Measurements from ENCODE around the gene GPC4.

GPC4 gene

DNA sequence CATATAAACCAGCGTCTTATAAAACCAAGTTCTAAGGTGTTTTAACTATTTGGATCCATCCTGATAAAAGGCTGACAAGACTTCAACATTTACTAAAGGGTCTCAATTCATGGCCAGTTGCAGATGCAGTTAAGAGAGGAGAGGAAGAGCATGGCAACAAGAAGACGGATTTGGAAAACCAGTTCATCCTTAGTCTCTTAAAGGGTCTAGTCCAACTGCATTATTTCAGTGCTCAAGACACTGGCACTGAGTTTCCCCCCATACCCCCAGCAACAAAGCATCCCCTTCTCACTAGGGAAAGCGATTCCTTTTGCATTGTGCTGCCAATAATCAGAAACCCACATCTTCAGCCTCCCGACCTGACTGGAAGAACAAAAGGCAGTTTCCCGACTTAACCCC is 106.8 kb downstream of the GPC4 start:
- TF ChIP-seq FOXM1 (IDR thresholded peaks at IDR 0.05; ENCODE audit: borderline replicate concordance, low read depth) (no peak), TEAD4 (IDR thresholded peaks at IDR 0.05) (no peak)

DNA sequence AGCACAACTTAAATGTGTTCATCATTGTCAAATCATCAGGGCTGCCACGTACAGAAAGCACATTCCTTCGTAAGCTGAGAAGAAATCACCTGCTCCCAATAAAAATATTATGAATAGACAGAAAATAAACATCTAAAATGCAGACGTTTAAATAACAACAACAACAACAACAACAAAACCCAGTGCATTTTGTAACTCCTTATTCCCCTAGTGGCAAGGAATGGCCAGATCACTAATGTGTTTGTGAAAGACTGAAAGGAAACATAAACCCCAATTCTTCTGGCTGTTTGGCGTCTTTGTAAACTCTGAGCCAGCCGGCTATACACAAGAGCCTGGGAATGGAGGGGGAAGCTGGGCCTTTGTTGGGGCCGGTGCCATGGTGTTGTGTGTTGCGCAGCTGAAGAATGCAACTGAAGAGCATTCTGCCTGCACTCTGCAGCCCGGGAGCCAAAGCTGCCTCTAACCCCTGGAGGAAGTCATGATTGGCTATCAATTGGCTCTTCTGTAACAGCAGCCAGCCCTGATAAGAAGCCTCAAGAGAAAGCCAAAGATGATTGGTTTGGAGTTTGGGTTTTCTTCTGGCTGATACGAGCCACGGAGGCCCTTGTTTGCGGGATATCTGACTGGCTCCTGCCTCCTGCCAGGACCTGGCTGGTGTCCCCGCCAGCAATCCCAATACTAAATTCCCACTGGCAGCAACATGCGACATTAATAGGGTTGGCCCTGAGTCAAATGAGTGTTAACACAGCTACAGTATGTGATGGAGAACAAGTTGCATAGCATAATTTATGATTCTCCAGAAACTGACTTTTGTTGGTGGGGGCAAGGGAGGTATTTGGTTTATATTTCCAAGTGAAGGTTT is 107.4 kb downstream of the GPC4 start:
- TF ChIP-seq TCF12 (IDR thresholded peaks at IDR 0.05; ENCODE audit: low read depth) (no peak), RAD21 (IDR thresholded peaks at IDR 0.05; ENCODE audit: low read depth) (no peak), EGR1 (IDR thresholded peaks at IDR 0.05) (no peak), NFIC (IDR thresholded peaks at IDR 0.05) (no peak), CEBPB (IDR thresholded peaks at IDR 0.05) (no peak), TAF1 (IDR thresholded peaks at IDR 0.05; ENCODE audit: low read depth) (no peak), FOXM1 (IDR thresholded peaks at IDR 0.05; ENCODE audit: borderline replicate concordance, low read depth) (no peak), YY1 (IDR thresholded peaks at IDR 0.05; ENCODE audit: low read depth) (no peak), TEAD4 (IDR thresholded peaks at IDR 0.05) (no peak), ZBTB7A (IDR thresholded peaks at IDR 0.05; ENCODE audit: low read depth) (no peak), EP300 (IDR thresholded peaks at IDR 0.05; ENCODE audit: borderline replicate concordance) (no peak), CREB1 (IDR thresholded peaks at IDR 0.05; ENCODE audit: low read depth) (no peak)
- TF ChIP-seq, protein P1, sequence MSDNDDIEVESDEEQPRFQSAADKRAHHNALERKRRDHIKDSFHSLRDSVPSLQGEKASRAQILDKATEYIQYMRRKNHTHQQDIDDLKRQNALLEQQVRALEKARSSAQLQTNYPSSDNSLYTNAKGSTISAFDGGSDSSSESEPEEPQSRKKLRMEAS (IDR thresholded peaks at IDR 0.05) = no peak
- TF ChIP-seq, protein P2, sequence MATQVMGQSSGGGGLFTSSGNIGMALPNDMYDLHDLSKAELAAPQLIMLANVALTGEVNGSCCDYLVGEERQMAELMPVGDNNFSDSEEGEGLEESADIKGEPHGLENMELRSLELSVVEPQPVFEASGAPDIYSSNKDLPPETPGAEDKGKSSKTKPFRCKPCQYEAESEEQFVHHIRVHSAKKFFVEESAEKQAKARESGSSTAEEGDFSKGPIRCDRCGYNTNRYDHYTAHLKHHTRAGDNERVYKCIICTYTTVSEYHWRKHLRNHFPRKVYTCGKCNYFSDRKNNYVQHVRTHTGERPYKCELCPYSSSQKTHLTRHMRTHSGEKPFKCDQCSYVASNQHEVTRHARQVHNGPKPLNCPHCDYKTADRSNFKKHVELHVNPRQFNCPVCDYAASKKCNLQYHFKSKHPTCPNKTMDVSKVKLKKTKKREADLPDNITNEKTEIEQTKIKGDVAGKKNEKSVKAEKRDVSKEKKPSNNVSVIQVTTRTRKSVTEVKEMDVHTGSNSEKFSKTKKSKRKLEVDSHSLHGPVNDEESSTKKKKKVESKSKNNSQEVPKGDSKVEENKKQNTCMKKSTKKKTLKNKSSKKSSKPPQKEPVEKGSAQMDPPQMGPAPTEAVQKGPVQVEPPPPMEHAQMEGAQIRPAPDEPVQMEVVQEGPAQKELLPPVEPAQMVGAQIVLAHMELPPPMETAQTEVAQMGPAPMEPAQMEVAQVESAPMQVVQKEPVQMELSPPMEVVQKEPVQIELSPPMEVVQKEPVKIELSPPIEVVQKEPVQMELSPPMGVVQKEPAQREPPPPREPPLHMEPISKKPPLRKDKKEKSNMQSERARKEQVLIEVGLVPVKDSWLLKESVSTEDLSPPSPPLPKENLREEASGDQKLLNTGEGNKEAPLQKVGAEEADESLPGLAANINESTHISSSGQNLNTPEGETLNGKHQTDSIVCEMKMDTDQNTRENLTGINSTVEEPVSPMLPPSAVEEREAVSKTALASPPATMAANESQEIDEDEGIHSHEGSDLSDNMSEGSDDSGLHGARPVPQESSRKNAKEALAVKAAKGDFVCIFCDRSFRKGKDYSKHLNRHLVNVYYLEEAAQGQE (IDR thresholded peaks at IDR 0.05; ENCODE audit: low read depth) = no peak

DNA sequence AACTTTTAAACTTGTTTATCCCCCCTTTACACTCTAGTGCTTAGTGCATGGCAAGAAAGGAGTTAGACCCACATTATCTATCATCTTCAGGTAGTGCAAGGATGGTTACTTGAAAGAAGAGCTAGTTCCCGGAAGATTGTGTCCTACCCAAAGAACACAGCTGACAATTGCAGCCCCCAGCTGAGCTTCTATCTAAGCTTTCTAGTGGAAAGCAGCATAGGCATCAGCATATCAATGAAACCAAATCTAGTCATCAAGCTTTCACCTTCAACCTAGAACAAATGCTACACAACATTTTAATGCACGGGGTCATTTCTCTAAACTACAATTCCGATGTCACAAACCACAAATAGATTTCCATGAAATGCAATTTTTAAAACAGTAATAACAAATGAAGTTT is 108.2 kb downstream of the GPC4 start:
- TF ChIP-seq EP300 (IDR thresholded peaks at IDR 0.05; ENCODE audit: borderline replicate concordance) = no peak
- TF ChIP-seq NFIC (IDR thresholded peaks at IDR 0.05) = no peak
- TF ChIP-seq ZBTB7A (IDR thresholded peaks at IDR 0.05; ENCODE audit: low read depth) = no peak
- TF ChIP-seq CEBPB (IDR thresholded peaks at IDR 0.05) = no peak
- no peak for TF ChIP-seq TEAD4 (IDR thresholded peaks at IDR 0.05)
- no peak for TF ChIP-seq YY1 (IDR thresholded peaks at IDR 0.05; ENCODE audit: low read depth)
- TF ChIP-seq CREB1 (IDR thresholded peaks at IDR 0.05; ENCODE audit: low read depth) = no peak
- TF ChIP-seq, protein P2 (IDR thresholded peaks at IDR 0.05; ENCODE audit: low read depth) = no peak
- no peak for TF ChIP-seq RAD21 (IDR thresholded peaks at IDR 0.05; ENCODE audit: low read depth)
- TF ChIP-seq TCF12 (IDR thresholded peaks at IDR 0.05; ENCODE audit: low read depth) = no peak
- no peak for TF ChIP-seq TAF1 (IDR thresholded peaks at IDR 0.05; ENCODE audit: low read depth)

DNA sequence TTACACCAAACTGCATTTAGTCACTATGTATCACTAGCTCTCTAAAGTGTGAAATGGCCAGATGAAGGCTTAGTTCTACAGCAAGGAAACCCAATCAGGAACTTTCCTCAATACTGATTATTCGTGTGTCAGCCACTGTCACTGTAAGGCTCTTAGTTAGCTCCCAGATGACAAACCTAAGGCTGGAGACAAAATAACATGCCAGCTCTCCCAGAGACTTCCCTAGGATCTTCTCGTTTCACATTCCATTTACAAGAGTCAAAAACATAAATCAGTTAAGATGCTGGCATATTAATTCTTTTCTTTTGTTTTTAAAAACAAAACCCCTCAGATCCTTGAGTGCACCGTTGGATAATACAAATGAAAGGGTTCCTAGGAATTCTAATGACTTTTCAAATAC is 109.0 kb downstream of the GPC4 start:
- TF ChIP-seq EGR1 (IDR thresholded peaks at IDR 0.05) = no peak
- TF ChIP-seq, protein P1 (IDR thresholded peaks at IDR 0.05) = no peak
- no peak for TF ChIP-seq TAF1 (IDR thresholded peaks at IDR 0.05; ENCODE audit: low read depth)
- TF ChIP-seq NFIC (IDR thresholded peaks at IDR 0.05) = no peak
- TF ChIP-seq, protein P2 (IDR thresholded peaks at IDR 0.05; ENCODE audit: low read depth) = no peak
- TF ChIP-seq EP300 (IDR thresholded peaks at IDR 0.05; ENCODE audit: borderline replicate concordance) = no peak
- TF ChIP-seq CEBPB (IDR thresholded peaks at IDR 0.05) = no peak
- TF ChIP-seq CREB1 (IDR thresholded peaks at IDR 0.05; ENCODE audit: low read depth) = no peak
- TF ChIP-seq FOXM1 (IDR thresholded peaks at IDR 0.05; ENCODE audit: borderline replicate concordance, low read depth) = no peak
- TF ChIP-seq TEAD4 (IDR thresholded peaks at IDR 0.05) = no peak
- no peak for TF ChIP-seq RAD21 (IDR thresholded peaks at IDR 0.05; ENCODE audit: low read depth)
- TF ChIP-seq, protein P3, sequence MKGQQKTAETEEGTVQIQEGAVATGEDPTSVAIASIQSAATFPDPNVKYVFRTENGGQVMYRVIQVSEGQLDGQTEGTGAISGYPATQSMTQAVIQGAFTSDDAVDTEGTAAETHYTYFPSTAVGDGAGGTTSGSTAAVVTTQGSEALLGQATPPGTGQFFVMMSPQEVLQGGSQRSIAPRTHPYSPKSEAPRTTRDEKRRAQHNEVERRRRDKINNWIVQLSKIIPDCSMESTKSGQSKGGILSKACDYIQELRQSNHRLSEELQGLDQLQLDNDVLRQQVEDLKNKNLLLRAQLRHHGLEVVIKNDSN (IDR thresholded peaks at IDR 0.05) = no peak
- no peak for TF ChIP-seq YY1 (IDR thresholded peaks at IDR 0.05; ENCODE audit: low read depth)

Measured in Ishikawa (cell line).